Prostate gland (tissue), 2 donors: ENCODE data around the gene HOXD4. TPM values are rescaled to one million over a fixed set of nuclear protein-coding genes. Genes with fewer than 3 reads are reported as not detected.

Experiments
- DNase-seq: peaks from one replicate; pipeline ENCODE4 v3.0.0-alpha.2; 2019; ENCODE audit warnings: low spot score
- H3K27ac ChIP-seq, 2 donors: fragments of 200-600 bp; sonication (generic); 2 replicates each; pipeline ENCODE4 v1.5.1; 2017 to 2019
- H3K27me3 ChIP-seq: fragments of 200-600 bp; sonication (generic); replicated peaks from 2 replicates; pipeline ENCODE4 v1.5.1; 2019; ENCODE audit not compliant: insufficient read depth
- H3K36me3 ChIP-seq, 2 donors: fragments of 200-600 bp; sonication (generic); 1 replicate in 1 of 2; 2 replicates in 1 of 2; pipeline versions ENCODE4 v1.5.1 to v1.8.1; 2017 to 2019
- H3K4me1 ChIP-seq: fragments of 200-600 bp; sonication (generic); replicated peaks from 2 replicates; pipeline ENCODE4 v1.5.1; 2019
- H3K4me3 ChIP-seq, 2 donors: fragments of 200-600 bp; sonication (generic); 2 replicates each; pipeline ENCODE4 v1.5.1; 2017 to 2019
- H3K9me3 ChIP-seq: fragments of 200-600 bp; sonication (generic); 2 replicates; pipeline ENCODE4 v1.5.1; 2017
- CTCF ChIP-seq, 4 experiments: fragments of 200-600 bp in 2 of 4; fragments of 450-650 bp in 2 of 4; sonication (generic) in 2 of 4; IDR thresholded peaks; 1 replicate in 3 of 4; 2 replicates in 1 of 4; pipeline ENCODE4 v1.5.1; 2016 to 2019; ENCODE audit warnings: antibody characterized with exemption in 4 of 4, mild to moderate bottlenecking in 2 of 4, moderate library complexity in 2 of 4
- POLR2A ChIP-seq: fragments of 450-650 bp; IDR thresholded peaks from one replicate; pipeline ENCODE4 v1.6.1; 2016; ENCODE audit warnings: antibody characterized with exemption, mild to moderate bottlenecking
- POLR2AphosphoS5 ChIP-seq: sonication (generic); formaldehyde crosslinking; IDR thresholded peaks from one replicate; pipeline ENCODE4 v1.6.1; 2017; ENCODE audit warnings: antibody characterized with exemption
- WGBS: methylation state at CpG from one replicate; pipeline ENCODE4 v1.1.5; 2018; 5-methylcytosine and 5-hydroxymethylcytosine counted together
- intact Hi-C: fragments of 100-400 bp; cut with DNase I; formaldehyde crosslinking; loops from one replicate; pipeline ENCODE4 v1.14.2; 2022
- total RNA-seq, 2 donors: library from RNA; depleted of rRNA; stranded (reverse); fragments of >200 nt; gene quantifications; one replicate each; pipeline ENCODE4 v1.1.0, GENCODE V29; 2016

Gene HOXD4
- total RNA-seq, 2 donors from 2014 or later, result 1.2 to 6.7 TPM

- TF ChIP-seq POLR2AphosphoS5 (no peak), POLR2A (no peak)
- WGBS, result 67% methylated on average over 4 of the region's 4 CpGs
- no peak for DNase-seq
- Histone ChIP-seq H3K4me3 (no peak overlapping the region), H3K27ac (no peak overlapping the region), H3K36me3 (no peaks in the 10 kb centered on the region), H3K9me3 (no peaks in the 10 kb centered on the region), H3K4me1 (no peaks in the 10 kb centered on the region), H3K27me3 (no peaks in the 10 kb centered on the region)
- intact Hi-C loops, result no loop called here
Measured at GRCh38 chr2:176134035-176134434, 17.3 kb upstream of the HOXD4 start.

- no peaks in the 10 kb centered on the region for H3K4me1 ChIP-seq
- H3K27me3 ChIP-seq, result no peaks in the 10 kb centered on the region
- H3K9me3 ChIP-seq, result no peaks in the 10 kb centered on the region
- TF ChIP-seq POLR2AphosphoS5 (no peak), POLR2A (no peak), CTCF (IDR thresholded peaks at IDR 0.05) (no peak)
- intact Hi-C loops, result no loop called here
- no peak for DNase-seq
- no peak overlapping the region for H3K4me3 ChIP-seq
- H3K36me3 ChIP-seq, result no peaks in the 10 kb centered on the region
- H3K27ac ChIP-seq, result no peak overlapping the region
Measured at GRCh38 chr2:176135035-176135440, 16.3 kb upstream of the HOXD4 start.

GRCh38 chr2:176136374-176137251 is 14.7 kb upstream of the HOXD4 start:
- H3K27me3 ChIP-seq, result no peaks in the 10 kb centered on the region
- H3K4me1 ChIP-seq, result no peaks in the 10 kb centered on the region
- DNase-seq, result no peak
- no peaks in the 10 kb centered on the region for H3K9me3 ChIP-seq
- peak overlapping the region; percentile 39 to 54 for H3K4me3 ChIP-seq
- H3K36me3 ChIP-seq, result no peaks in the 10 kb centered on the region
- peak overlapping the region; percentile 60 to 75 for H3K27ac ChIP-seq
- intact Hi-C loops, result no loop called here
- TF ChIP-seq POLR2AphosphoS5 (no peak), POLR2A (no peak), CTCF (IDR thresholded peaks at IDR 0.05) (peak in 1 of 4 experiments; percentile 15)
- WGBS, result 7% methylated on average over 71 of the region's 71 CpGs

- Histone ChIP-seq H3K9me3 (no peaks in the 10 kb centered on the region), H3K27me3 (no peaks in the 10 kb centered on the region), H3K36me3 (no peaks in the 10 kb centered on the region), H3K4me3 (peak overlapping the region; percentile 39 to 54), H3K27ac (peak overlapping the region; percentile 60 to 75), H3K4me1 (no peaks in the 10 kb centered on the region)
- intact Hi-C loops, result no loop called here
- DNase-seq, result no peak
- 71% methylated on average over 2 of the region's 2 CpGs for WGBS
- TF ChIP-seq POLR2A (no peak), CTCF (IDR thresholded peaks at IDR 0.05) (no peak), POLR2AphosphoS5 (no peak)
Measured at GRCh38 chr2:176137252-176137580, 14.1 kb upstream of the HOXD4 start.

- Histone ChIP-seq H3K4me3 (no peak overlapping the region), H3K4me1 (no peaks in the 10 kb centered on the region), H3K36me3 (no peaks in the 10 kb centered on the region), H3K27ac (no peak overlapping the region), H3K27me3 (no peaks in the 10 kb centered on the region), H3K9me3 (no peaks in the 10 kb centered on the region)
- 77% methylated on average over 8 of the region's 8 CpGs for WGBS
- DNase-seq, result no peak
- TF ChIP-seq POLR2AphosphoS5, result no peak
- no peak for TF ChIP-seq CTCF (IDR thresholded peaks at IDR 0.05)
- no peak for TF ChIP-seq POLR2A
- intact Hi-C loops, result no loop called here
Measured at GRCh38 chr2:176137906-176138305, 13.4 kb upstream of the HOXD4 start.
